Measurements from ENCODE around the gene MAPK9. TPM values are rescaled to one million over a fixed set of nuclear protein-coding genes. Genes with fewer than 3 reads are reported as not detected.

The MAPK9 gene
- total RNA-seq, 2 experiments from 2014 or later, result 21.2 to 21.7 TPM

- H3K36me3 Mint-ChIP-seq (ENCODE audit: low read depth), result no peaks in the 10 kb centered on the region
- TF ChIP-seq CTCF (IDR thresholded peaks at IDR 0.05), result no peak
- H3K27ac Mint-ChIP-seq, result no peak overlapping the region
- intact Hi-C loops (cut with DNase I, micrococcal nuclease), result no loop called here
- Histone ChIP-seq H3K9me3 (ENCODE audit: control insufficient read depth in 1 of 2, insufficient read depth in 1 of 2, low read length in 2 of 2) (peaks cover 0 to 3% of the 10 kb centered on the region in 2 experiments), H3K4me1 (ENCODE audit: insufficient read depth, low read length) (no peaks in the 10 kb centered on the region), H3K27ac (ENCODE audit: low read depth in 1 of 2, low read length in 2 of 2) (no peak overlapping the region), H3K36me3 (ENCODE audit: insufficient read depth, low read length) (no peaks in the 10 kb centered on the region), H3K4me3 (ENCODE audit: low read length) (no peak overlapping the region), H3K27me3 (ENCODE audit: control insufficient read depth in 1 of 2, insufficient read depth in 2 of 2, low read length in 2 of 2) (peaks cover 5 to 10% of the 10 kb centered on the region in 2 experiments)
- ChIA-PET CTCF (interaction anchor here (1.1 kb wide), 1 partner anchor 14 kb away, joined by 3 read pairs; no protein-coding TSS in a partner anchor), POLR2A (no interaction called here)
- H3K9me3 Mint-ChIP-seq, result no peaks in the 10 kb centered on the region
- H3K4me1 Mint-ChIP-seq (ENCODE audit: low read depth), result no peaks in the 10 kb centered on the region
- peaks cover 28% of the 10 kb centered on the region for H3K27me3 Mint-ChIP-seq
- H3K4me3 Mint-ChIP-seq, result no peak overlapping the region
- ATAC-seq (ENCODE audit: poor library complexity) (no peak), DNase-seq (no peak)
Measured at GRCh38 chr5:180335614-180336233, 43.8 kb upstream of the MAPK9 start.

GRCh38 chr5:180334751-180335613 lies 43.1 kb upstream of the MAPK9 start:
- Mint-ChIP-seq H3K9me3 (no peaks in the 10 kb centered on the region), H3K4me3 (no peak overlapping the region), H3K36me3 (ENCODE audit: low read depth) (no peaks in the 10 kb centered on the region), H3K27me3 (peaks cover 33% of the 10 kb centered on the region), H3K4me1 (ENCODE audit: low read depth) (no peaks in the 10 kb centered on the region), H3K27ac (no peak overlapping the region)
- no peak overlapping the region for H3K27ac ChIP-seq (ENCODE audit: low read depth in 1 of 2, low read length in 2 of 2)
- peaks cover 0 to 3% of the 10 kb centered on the region in 2 experiments for H3K9me3 ChIP-seq (ENCODE audit: control insufficient read depth in 1 of 2, insufficient read depth in 1 of 2, low read length in 2 of 2)
- no peaks in the 10 kb centered on the region for H3K4me1 ChIP-seq (ENCODE audit: insufficient read depth, low read length)
- intact Hi-C loops (cut with DNase I, micrococcal nuclease), result no loop called here
- no peak for ATAC-seq (ENCODE audit: poor library complexity)
- no peak for TF ChIP-seq CTCF (IDR thresholded peaks at IDR 0.05)
- H3K36me3 ChIP-seq (ENCODE audit: insufficient read depth, low read length), result no peaks in the 10 kb centered on the region
- CTCF ChIA-PET, result interaction anchor here (1.1 kb wide), 1 partner anchor 15 kb away, joined by 3 read pairs; no protein-coding TSS in a partner anchor
- H3K4me3 ChIP-seq (ENCODE audit: low read length), result no peak overlapping the region
- H3K27me3 ChIP-seq (ENCODE audit: control insufficient read depth in 1 of 2, insufficient read depth in 2 of 2, low read length in 2 of 2), result peaks cover 5 to 10% of the 10 kb centered on the region in 2 experiments
- no peak for DNase-seq
- POLR2A ChIA-PET, result no interaction called here

- ChIA-PET CTCF (no interaction called here), POLR2A (no interaction called here)
- H3K27me3 ChIP-seq (ENCODE audit: control insufficient read depth in 1 of 2, insufficient read depth in 2 of 2, low read length in 2 of 2), result peaks cover 5 to 10% of the 10 kb centered on the region in 2 experiments
- no peak overlapping the region for H3K4me3 ChIP-seq (ENCODE audit: low read length)
- H3K4me3 Mint-ChIP-seq, result no peak overlapping the region
- H3K27me3 Mint-ChIP-seq, result peaks cover 28% of the 10 kb centered on the region
- intact Hi-C loops (cut with DNase I, micrococcal nuclease), result no loop called here
- no peak overlapping the region for H3K27ac ChIP-seq (ENCODE audit: low read depth in 1 of 2, low read length in 2 of 2)
- H3K4me1 Mint-ChIP-seq (ENCODE audit: low read depth), result no peaks in the 10 kb centered on the region
- no peaks in the 10 kb centered on the region for H3K36me3 Mint-ChIP-seq (ENCODE audit: low read depth)
- no peaks in the 10 kb centered on the region for H3K36me3 ChIP-seq (ENCODE audit: insufficient read depth, low read length)
- no peaks in the 10 kb centered on the region for H3K4me1 ChIP-seq (ENCODE audit: insufficient read depth, low read length)
- H3K27ac Mint-ChIP-seq, result no peak overlapping the region
- no peak for TF ChIP-seq CTCF (IDR thresholded peaks at IDR 0.05)
- no peaks in the 10 kb centered on the region for H3K9me3 Mint-ChIP-seq
- peaks cover 0 to 3% of the 10 kb centered on the region in 2 experiments for H3K9me3 ChIP-seq (ENCODE audit: control insufficient read depth in 1 of 2, insufficient read depth in 1 of 2, low read length in 2 of 2)
- no peak for ATAC-seq (ENCODE audit: poor library complexity)
- DNase-seq, result no peak
Measured at GRCh38 chr5:180334176-180334575, 42.3 kb upstream of the MAPK9 start.

Data from CD4-positive, alpha-beta T cell (primary cell).